ENCODE results near the gene RPP14.
A peak's percentile ranks its signal among the peaks of the same experiment; 100 is the strongest.
"Not testable (repeated sequence)": the region's sequence is repeated elsewhere in the genome, so short reads cannot be mapped to it uniquely, and the experiment has no call there.

Gene RPP14

GRCh38 chr3:58305882-58306711, at the start of gene RPP14, which contains the start of gene HTD2:
RPP14 (plus strand) TSS chr3:58306245; CDS start chr3:58310330, 4,085 bp downstream.
HTD2 (plus strand) TSS chr3:58306520; CDS start chr3:58317614, 11,094 bp downstream.
- peak; percentile 80 to 100 (median 95) for DNase-seq

GRCh38 chr3:58256511-58256910, 49.5 kb upstream of the RPP14 start:
- DNase-seq: no peak

DNA sequence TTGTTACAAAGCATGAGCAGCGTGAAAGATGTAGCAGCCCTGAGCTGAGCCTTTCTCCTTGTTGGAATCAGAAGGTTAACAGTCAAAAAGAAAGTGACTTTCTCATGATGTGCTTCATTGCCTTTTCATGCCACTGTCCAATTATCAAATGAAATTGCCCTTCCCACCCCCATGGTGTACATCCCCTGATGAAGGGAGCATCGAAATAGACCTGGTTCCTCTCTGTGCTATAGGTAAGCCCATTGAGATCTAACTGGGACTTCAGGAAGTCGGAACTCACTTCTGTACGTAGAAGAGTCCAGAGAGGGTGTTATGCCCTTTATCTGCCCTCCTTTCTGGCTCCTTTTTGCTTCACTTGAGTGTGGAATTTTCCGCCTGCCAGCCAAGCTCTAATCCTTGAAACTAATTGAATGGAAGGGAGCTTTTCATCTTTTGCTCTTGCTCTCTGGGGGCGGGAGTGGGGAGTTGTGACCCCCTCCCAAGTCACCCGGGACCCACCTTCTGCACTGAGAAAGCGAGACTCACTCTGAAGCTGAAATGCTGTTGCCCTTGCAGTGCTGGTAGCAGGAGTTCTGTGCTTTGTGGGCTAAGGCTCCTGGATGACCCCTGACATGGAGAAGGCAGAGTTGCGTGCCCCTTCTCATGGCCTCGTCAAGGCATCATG, 47.5 kb upstream of the RPP14 start:
- DNase-seq: no peak

- peak in 33 of 58 donors; percentile 10 to 78 (median 45) for DNase-seq
Observed at GRCh38 chr3:58260261-58260731, 45.7 kb upstream of the RPP14 start.

DNA sequence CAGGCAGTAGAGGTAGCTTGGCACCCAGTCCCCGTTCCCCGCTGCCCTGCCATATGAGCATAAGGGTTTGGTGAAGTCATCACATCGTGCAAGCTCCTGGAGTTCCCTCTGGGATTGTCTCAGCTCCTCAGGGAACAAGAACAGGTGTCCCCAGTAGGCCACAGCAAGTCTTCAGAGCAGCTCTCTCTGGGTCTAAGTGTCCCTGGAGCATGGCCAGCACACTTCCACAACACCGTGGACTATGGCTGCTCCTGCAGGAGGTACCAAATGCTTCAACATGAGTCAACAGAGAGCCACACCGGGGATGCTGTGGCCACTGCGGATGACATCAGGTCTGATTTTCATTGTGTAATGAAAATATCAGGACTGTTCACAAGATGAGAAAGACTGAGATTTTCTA, 45.3 kb upstream of the RPP14 start:
- DNase-seq: peak in 14 of 58 donors; percentile 19 to 70 (median 51)

DNA sequence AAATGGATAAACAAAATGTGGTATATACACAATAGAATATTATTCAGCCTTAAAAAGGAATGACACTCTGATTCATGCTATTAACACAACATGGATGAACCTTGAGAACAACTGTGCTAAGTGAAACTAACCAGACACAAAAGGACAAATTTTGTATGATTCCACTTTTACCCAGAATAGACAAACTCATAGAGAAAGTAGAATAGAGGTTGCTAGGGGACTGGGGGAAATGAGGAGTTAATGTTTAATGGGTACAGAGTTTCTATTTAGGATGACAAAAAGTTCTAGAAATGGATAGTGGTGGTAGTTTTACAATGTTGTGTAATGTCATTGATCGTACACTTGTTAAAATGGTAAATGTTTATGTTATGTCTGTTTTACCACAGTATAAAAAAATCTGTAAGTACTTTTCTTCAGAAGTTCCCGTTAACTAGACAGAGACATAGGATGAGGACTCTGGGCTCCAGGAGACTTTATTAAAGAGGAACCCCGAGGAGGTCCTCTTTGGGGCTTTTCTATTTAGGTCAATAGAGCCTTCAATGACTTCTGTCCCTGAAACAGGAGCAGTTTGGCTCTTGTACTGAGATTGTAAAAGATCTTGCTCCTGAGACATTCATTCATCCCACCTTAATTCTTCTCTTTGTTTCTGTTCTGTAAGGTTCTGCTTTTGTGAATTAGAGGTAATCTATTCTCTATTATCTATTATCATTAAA, 43.9 kb upstream of the RPP14 start:
- no peak for DNase-seq

- peak in 5 of 58 donors; percentile 12 to 63 (median 19) for DNase-seq
Observed at GRCh38 chr3:58266577-58266976, 39.5 kb upstream of the RPP14 start.

DNA sequence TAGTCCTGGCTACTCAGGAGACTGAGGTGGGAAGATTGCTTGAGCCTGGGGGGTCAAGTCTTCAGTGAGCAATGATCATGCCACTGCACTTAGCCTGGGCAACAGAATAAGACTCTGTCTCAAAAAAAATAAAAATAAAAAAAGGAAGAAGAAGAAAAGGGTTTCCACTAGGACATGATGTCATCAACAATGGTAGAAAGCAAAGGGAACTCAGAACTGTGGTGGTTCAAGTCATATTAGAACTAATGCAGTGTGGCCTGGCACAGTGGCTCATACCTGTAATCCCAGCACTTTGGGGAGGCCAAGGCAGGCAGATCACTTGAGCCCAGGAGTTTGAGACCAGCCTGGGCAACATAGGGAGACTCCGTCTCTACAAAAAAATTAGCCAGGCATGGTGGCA, 38.5 kb upstream of the RPP14 start:
- DNase-seq: not testable (repeated sequence)

GRCh38 chr3:58269356-58269755, 36.7 kb upstream of the RPP14 start:
- no peak for DNase-seq

DNA sequence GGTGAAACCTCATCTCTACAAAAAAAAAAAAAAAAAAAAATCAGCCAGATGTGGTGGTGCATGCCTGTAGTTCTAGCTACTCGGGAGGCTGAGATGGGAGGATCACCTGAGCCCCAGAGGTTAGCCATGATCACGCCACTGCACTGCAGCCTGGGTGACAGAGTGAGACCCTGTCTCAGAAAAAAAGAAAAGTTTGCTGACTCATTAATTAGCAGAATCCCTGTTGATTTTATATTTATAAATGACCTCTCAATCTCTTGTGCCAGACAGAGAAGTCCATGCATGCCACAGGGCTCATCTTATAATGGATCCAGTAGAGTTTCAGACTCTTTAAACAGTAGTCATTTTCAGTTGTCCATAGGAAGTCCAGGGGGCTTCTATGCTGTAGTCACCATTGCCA, 35.6 kb upstream of the RPP14 start:
- DNase-seq: no peak

- DNase-seq: no peak
Observed at GRCh38 chr3:58271901-58272501, 34.0 kb upstream of the RPP14 start.

DNA sequence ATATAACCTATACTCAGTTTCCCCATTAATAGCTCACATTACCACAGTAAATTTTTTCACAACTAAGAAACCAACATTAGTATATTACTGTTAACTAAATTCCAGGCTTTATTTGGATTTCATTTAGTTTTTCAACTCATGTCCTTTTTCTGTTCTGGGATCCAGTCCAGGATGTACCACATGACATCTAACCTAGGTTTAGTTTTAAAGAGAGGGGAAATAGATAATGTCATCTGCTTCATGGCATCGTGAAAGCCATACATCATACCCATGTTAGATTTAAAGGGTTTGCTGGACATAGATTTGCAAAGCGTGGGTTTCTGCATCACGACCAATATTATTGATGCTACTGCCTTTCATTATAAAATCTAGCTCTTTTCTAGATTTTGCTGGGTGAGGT, 33.2 kb upstream of the RPP14 start:
- no peak for DNase-seq

GRCh38 chr3:58273362-58273761, 32.7 kb upstream of the RPP14 start:
- DNase-seq: not testable (repeated sequence)

GRCh38 chr3:58274027-58274614, 31.9 kb upstream of the RPP14 start:
- no peak for DNase-seq

GRCh38 chr3:58281069-58281468, 25.0 kb upstream of the RPP14 start:
- no peak for DNase-seq

- DNase-seq: no peak
Observed at GRCh38 chr3:58285334-58285733, 20.7 kb upstream of the RPP14 start.

DNA sequence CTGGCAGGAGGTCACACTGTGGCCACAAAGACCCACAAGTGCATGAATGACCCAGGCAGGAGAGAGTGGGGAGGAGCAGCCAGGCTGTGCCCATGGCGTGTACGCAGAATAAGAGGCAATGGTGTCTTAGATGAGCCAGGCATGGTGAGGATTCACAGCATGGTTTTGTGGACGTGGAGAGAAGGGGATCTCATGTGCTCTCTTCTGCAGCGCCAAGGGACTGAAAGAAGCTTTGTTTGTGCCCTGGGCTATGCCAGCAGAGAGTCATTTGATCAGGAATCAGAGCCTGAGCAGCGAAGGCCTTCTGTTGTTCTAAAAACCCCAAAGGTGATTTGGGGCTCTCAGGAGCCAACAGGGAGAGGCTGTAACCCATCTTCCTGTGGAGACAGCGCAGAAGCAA, 18.7 kb upstream of the RPP14 start:
- DNase-seq: peak in 39 of 58 donors; percentile 8 to 86 (median 54)

- DNase-seq: peak in 9 of 58 donors; percentile 8 to 52 (median 27)
Observed at GRCh38 chr3:58288011-58288728, 17.9 kb upstream of the RPP14 start.

DNA sequence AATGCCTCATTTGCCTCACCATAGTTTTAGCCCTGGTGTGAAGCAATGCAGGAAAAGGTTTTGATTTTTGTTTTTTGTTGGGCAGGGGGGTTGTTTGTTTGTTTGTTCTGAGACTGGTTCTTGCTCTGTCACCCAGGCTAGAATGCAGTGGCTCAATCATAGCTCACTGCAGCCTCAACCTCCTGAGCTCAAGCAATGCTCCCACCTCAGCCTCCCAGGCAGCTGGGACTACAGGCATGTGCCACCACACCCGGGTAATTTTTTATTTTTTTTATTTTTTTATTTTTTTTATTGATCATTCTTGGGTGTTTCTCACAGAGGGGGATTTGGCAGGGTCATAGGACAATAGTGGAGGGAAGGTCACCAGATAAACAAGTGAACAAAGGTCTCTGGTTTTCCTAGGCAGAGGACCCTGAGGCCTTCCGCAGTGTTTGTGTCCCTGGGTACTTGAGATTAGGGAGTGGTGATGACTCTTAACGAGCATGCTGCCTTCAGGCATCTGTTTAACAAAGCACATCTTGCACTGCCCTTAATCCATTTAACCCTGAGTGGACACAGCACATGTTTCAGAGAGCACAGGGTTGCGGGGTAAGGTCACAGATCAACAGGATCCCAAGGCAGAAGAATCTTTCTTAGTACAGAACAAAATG, 17.0 kb upstream of the RPP14 start:
- DNase-seq: not testable (repeated sequence)

DNA sequence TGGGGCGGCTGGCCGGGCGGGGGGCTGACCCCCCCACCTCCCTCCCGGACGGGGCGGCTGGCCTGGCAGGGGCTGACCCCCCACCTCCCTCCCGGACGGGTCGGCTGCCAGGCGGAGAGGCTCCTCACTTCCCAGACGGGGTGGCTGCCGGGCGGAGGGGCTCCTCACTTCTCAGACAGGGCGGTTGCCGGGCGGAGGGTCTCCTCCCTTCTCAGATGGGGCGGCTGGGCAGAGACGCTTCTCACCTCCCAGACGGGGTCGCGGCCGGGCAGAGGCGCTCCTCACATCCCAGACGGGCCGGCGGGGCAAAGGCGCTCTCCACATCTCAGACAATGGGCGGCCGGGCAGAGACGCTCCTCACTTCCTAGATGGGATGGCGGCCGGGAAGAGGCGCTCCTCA, 15.6 kb upstream of the RPP14 start:
- DNase-seq: not testable (repeated sequence)

Measured in anterior cingulate cortex (tissue), 58 donors.